K562 (cell line): Measurements from ENCODE around the gene PPOX. TPM values are rescaled to one million over a fixed set of nuclear protein-coding genes. Genes with fewer than 3 reads are reported as not detected.
A peak's percentile ranks its signal among the peaks of the same experiment; 100 is the strongest.

Experiments used
- ATAC-seq: fragments of 200-7000 bp; cut with Tn5 transposase; 3 replicates; pipeline ENCODE4 v1.9.1; 2020; ENCODE audit warnings: moderate library complexity
- BruUV-seq: library from RNA; stranded (reverse); fragments of 400-500 nt; replicated peaks from 2 replicates; lab custom pipeline; 2021; lab: Mats Ljungman, UMichigan
- CTCF ChIA-PET: fragments of 300-600 bp; formaldehyde crosslinking; extraction: SDS; loops from one replicate; lab custom pipeline; 2021; ENCODE audit warnings: low intra/inter-chr PET ratio; lab: Yijun Ruan, JAX
- POLR2A ChIA-PET: fragments of 300-600, 350-650 bp; sonication (Branson Sonifier 250); formaldehyde crosslinking; extraction: SDS; loops from one replicate; lab custom pipeline; 2021; ENCODE audit warnings: antibody characterized with exemption, inconsistent platforms; lab: Yijun Ruan, JAX
- DNase-seq, 4 experiments: peaks; one replicate each; pipeline versions ENCODE4 v3.0.0 to v3.0.0-alpha.2; 2011 to 2018; ENCODE audit warnings: low spot score in 3 of 4, mixed read lengths in 3 of 4; ENCODE audit errors: extremely low read depth in 1 of 4
- FAIRE-seq: peaks from 2 replicates; lab custom pipeline; 2011; peaks lifted over from hg19 to GRCh38; lab: Jason Lieb, UNC
- H2AFZ ChIP-seq: 2 replicates; pipeline ENCODE4 v1.6.0; 2011; ENCODE audit warnings: low read depth, low read length, control low read depth, inconsistent platforms
- H3K27ac ChIP-seq: fragments of 200-600 bp; 3 replicates; pipeline ENCODE4 v1.8.0; 2011; ENCODE audit warnings: low read depth, mild to moderate bottlenecking, control low read depth, inconsistent platforms, low read length, moderate library complexity, mixed read lengths; ENCODE audit errors: extremely low read depth
- H3K27me3 ChIP-seq, 2 experiments: fragments of 300-600 bp in 1 of 2; 2 replicates in 1 of 2; 3 replicates in 1 of 2; pipeline versions ENCODE4 v1.6.0 to v1.8.0; 2011; ENCODE audit warnings: inconsistent platforms in 2 of 2, low read length in 2 of 2, mild to moderate bottlenecking in 1 of 2, mixed read lengths in 1 of 2, moderate library complexity in 1 of 2; ENCODE audit not compliant: control insufficient read depth in 2 of 2, insufficient read depth in 2 of 2
- H3K36me3 ChIP-seq: fragments of 300-600 bp; 3 replicates; pipeline ENCODE4 v1.8.0; 2011; ENCODE audit warnings: mild to moderate bottlenecking, low read length, inconsistent platforms; ENCODE audit not compliant: control insufficient read depth, insufficient read depth
- H3K4me1 ChIP-seq, 2 experiments: fragments of 200-600 bp in 1 of 2; replicated peaks in 1 of 2; 2 replicates in 1 of 2; 3 replicates in 1 of 2; pipeline versions ENCODE4 v1.5.1 to v1.8.0; 2011; ENCODE audit warnings: inconsistent platforms in 2 of 2, low read length in 2 of 2, mild to moderate bottlenecking in 1 of 2, mixed read lengths in 1 of 2, moderate library complexity in 1 of 2; ENCODE audit not compliant: control insufficient read depth in 2 of 2, insufficient read depth in 2 of 2
- H3K4me2 ChIP-seq: 2 replicates; pipeline ENCODE4 v1.6.1; 2011; ENCODE audit warnings: low read length, control low read depth, inconsistent platforms, mixed read lengths; ENCODE audit not compliant: insufficient read depth
- H3K4me3 ChIP-seq: fragments of 200-600 bp; sonication (generic), shearing (Covaris generic); 2 replicates; pipeline ENCODE4 v1.5.1; 2016; ENCODE audit warnings: control low read depth, inconsistent platforms
- H3K79me2 ChIP-seq: fragments of 200-600 bp; 3 replicates; pipeline ENCODE4 v1.8.0; 2011; ENCODE audit warnings: low read length, inconsistent platforms; ENCODE audit not compliant: control insufficient read depth, insufficient read depth
- H3K9ac ChIP-seq, 2 experiments: 2 replicates each; pipeline versions ENCODE4 v1.6.0 to v1.6.1; 2011; ENCODE audit warnings: low read depth in 2 of 2, low read length in 2 of 2, control low read depth in 1 of 2, inconsistent platforms in 1 of 2, mild to moderate bottlenecking in 1 of 2, mixed read lengths in 1 of 2; ENCODE audit not compliant: insufficient read depth in 1 of 2
- H3K9me1 ChIP-seq: one replicate; pipeline ENCODE4 v1.6.0; 2011; ENCODE audit warnings: inconsistent platforms, mild to moderate bottlenecking, low read length, moderate library complexity; ENCODE audit not compliant: control insufficient read depth, insufficient read depth
- H3K9me3 ChIP-seq: replicated peaks from 2 replicates; pipeline ENCODE4 v1.5.1; 2011; ENCODE audit warnings: low read depth, low read length, inconsistent platforms; ENCODE audit not compliant: control insufficient read depth, insufficient read depth
- H4K20me1 ChIP-seq: replicated peaks from 2 replicates; pipeline ENCODE4 v1.6.1; 2011; ENCODE audit warnings: low read length, inconsistent platforms, mixed read lengths; ENCODE audit not compliant: control insufficient read depth, insufficient read depth
- CBFA2T3 ChIP-seq: fragments of 450-650 bp; IDR thresholded peaks from 2 replicates; pipeline ENCODE4 v1.6.1; 2017
- CREM ChIP-seq: IDR thresholded peaks from 2 replicates; pipeline ENCODE4 v1.6.1; 2014; ENCODE audit warnings: antibody characterized with exemption, low read depth
- ETV1 ChIP-seq: fragments of 450-650 bp; conservative IDR thresholded peaks from 2 replicates; pipeline ENCODE4 v1.6.1; 2016; ENCODE audit warnings: missing genetic modification characterization, control low read depth, low read depth, missing compliant biosample characterization
- FOSL1 ChIP-seq: fragments of 200-800 bp; sonication (Bioruptor generic); conservative IDR thresholded peaks from 2 replicates; pipeline ENCODE4 v1.6.1; 2016; ENCODE audit warnings: missing genetic modification characterization, missing compliant biosample characterization
- FOXM1 ChIP-seq, 2 experiments: fragments of 450-650 bp in 1 of 2; sonication (generic) in 1 of 2; formaldehyde crosslinking in 1 of 2; IDR thresholded peaks; 2 replicates each; pipeline versions ENCODE4 v1.6.1 to v1.9.0; 2017 to 2022; ENCODE audit warnings: low read depth in 2 of 2, mild to moderate bottlenecking in 2 of 2, missing genetic modification reagents in 1 of 2, moderate library complexity in 1 of 2
- FOXP4 ChIP-seq: sonication (generic); formaldehyde crosslinking; IDR thresholded peaks from 2 replicates; pipeline ENCODE4 v1.8.0; 2022; ENCODE audit warnings: mild to moderate bottlenecking, missing genetic modification reagents, borderline replicate concordance
- HNRNPL ChIP-seq: fragments of 200-400 bp; formaldehyde crosslinking; IDR thresholded peaks from 2 replicates; pipeline ENCODE4 v1.6.1; 2017; ENCODE audit warnings: low read depth, mild to moderate bottlenecking, low read length
- KDM1A ChIP-seq, 2 experiments: fragments of 450-650 bp; IDR thresholded peaks; 2 replicates each; pipeline ENCODE4 v1.6.1; 2016; ENCODE audit warnings: mild to moderate bottlenecking in 2 of 2
- NFE2 ChIP-seq: IDR thresholded peaks from 2 replicates; pipeline ENCODE4 v1.6.1; 2014; ENCODE audit warnings: antibody characterized with exemption, low read depth
- PHTF2 ChIP-seq: fragments of 250-450 bp; sonication (Bioruptor Pico); IDR thresholded peaks from 2 replicates; pipeline ENCODE4 v1.5.0; 2021; ENCODE audit warnings: mild to moderate bottlenecking
- PYGO2 ChIP-seq: fragments of 450-650 bp; IDR thresholded peaks from 2 replicates; pipeline ENCODE4 v1.6.1; 2016; ENCODE audit warnings: mild to moderate bottlenecking, missing genetic modification characterization, moderate library complexity, missing compliant biosample characterization
- RBM14 ChIP-seq: fragments of 200-400 bp; formaldehyde crosslinking; IDR thresholded peaks from 2 replicates; pipeline ENCODE4 v1.6.1; 2018; ENCODE audit warnings: low read depth, mild to moderate bottlenecking, low read length, moderate library complexity, borderline replicate concordance; ENCODE audit not compliant: insufficient read depth
- TAF1 ChIP-seq: IDR thresholded peaks from 2 replicates; pipeline ENCODE4 v1.6.1; 2011; ENCODE audit warnings: mild to moderate bottlenecking, low read length, moderate library complexity; ENCODE audit not compliant: insufficient read depth, control insufficient read depth, severe bottlenecking; ENCODE audit errors: extremely low read depth
- TSC22D4 ChIP-seq: fragments of 450-650 bp; IDR thresholded peaks from 2 replicates; pipeline ENCODE4 v1.6.1; 2016; ENCODE audit warnings: missing genetic modification characterization, missing biosample characterization, control low read depth
- ZNF146 ChIP-seq: IDR thresholded peaks from one replicate; pipeline ENCODE4 v1.6.1; 2018; ENCODE audit warnings: missing compliant biosample characterization; ENCODE audit not compliant: unreplicated experiment
- ZNF408 ChIP-seq: fragments of 250-450 bp; sonication (Bioruptor Pico); IDR thresholded peaks from 2 replicates; pipeline ENCODE4 v1.4.0; 2020; ENCODE audit warnings: low read depth, mild to moderate bottlenecking, moderate library complexity
- WGBS: fragments of 100-300 bp; shearing (Covaris generic); methylation state at CpG from one replicate; pipeline ENCODE4 v1.1.6; 2016; ENCODE audit warnings: low coverage, mixed read lengths; ENCODE audit not compliant: insufficient coverage; ENCODE audit errors: missing lambda C conversion rate; 5-methylcytosine and 5-hydroxymethylcytosine counted together
- in situ Hi-C: fragments of 300-500 bp; cut with MboI; formaldehyde crosslinking; loops from 4 replicates; pipeline ENCODE4 v1.15.0; 2018; ENCODE audit warnings: inconsistent platforms, mixed read lengths
- intact Hi-C: fragments of 100-400 bp; cut with micrococcal nuclease; formaldehyde crosslinking; loops from 2 replicates; pipeline ENCODE4 v1.14.2; 2022
- polyA plus RNA-seq, 8 experiments: library from polyadenylated mRNA; depleted of rRNA in 4 of 8; stranded (reverse) in 5 of 8; unstranded in 3 of 8; fragments of >200 nt; fragmentation: Nextera tagmentation in 2 of 8; fragmentation: Illumina TruSeq in 1 of 8; extraction: Ambion mirVana in 2 of 8; extraction: Trizol in 1 of 8; gene quantifications; 2 replicates each; pipeline versions ENCODE4 v1.2.1 to v1.2.3, GENCODE V29; 2011 to 2014; ENCODE audit warnings: inconsistent platforms in 1 of 8, missing spikeins in 1 of 8
- total RNA-seq, 7 experiments: library from RNA; depleted of rRNA in 6 of 7; stranded (reverse); fragments of >200 nt in 6 of 7; fragmentation: Illumina TruSeq in 2 of 7; extraction: Trizol in 2 of 7; gene quantifications; 2 replicates each; pipeline versions ENCODE4 v1.2.1 to v1.2.3, GENCODE V29; 2011 to 2021; ENCODE audit warnings: low replicate concordance in 1 of 7
- TF ChIP-seq, protein P1 (sequence below), 2 experiments: fragments of 150-350 bp in 1 of 2; IDR thresholded peaks; 2 replicates each; pipeline ENCODE4 v1.6.1; 2012 to 2016; ENCODE audit warnings: low read depth in 2 of 2, low read length in 2 of 2, mild to moderate bottlenecking in 1 of 2, moderate library complexity in 1 of 2

Gene PPOX
- total and polyA plus RNA-seq, 9 of the 15 experiments (the other 6 are each of a cell fraction or from before 2014, with no cell fraction given): 17.0 to 57.1 (median 38.9) TPM

GRCh38 chr1:161200421-161200991 lies 34.3 kb downstream of the PPOX start:
- H3K4me3 ChIP-seq: no peak overlapping the region
- no peaks in the 10 kb centered on the region for H3K27me3 ChIP-seq
- CTCF ChIA-PET: no interaction called here
- no TSS peak for BruUV-seq
- H3K79me2 ChIP-seq: peaks cover 27% of the 10 kb centered on the region
- POLR2A ChIA-PET: interaction anchor here (0.5 to 1.4 kb wide), 4 partner anchors 13 to 118 kb away, joined by 3 to 4 read pairs (median 4); no protein-coding TSS in a partner anchor
- no peaks in the 10 kb centered on the region for H3K9me3 ChIP-seq
- H3K9me1 ChIP-seq: no peaks in the 10 kb centered on the region
- peaks cover 59 to 68% of the 10 kb centered on the region in 2 experiments for H3K4me1 ChIP-seq
- no peaks in the 10 kb centered on the region for H4K20me1 ChIP-seq
- ATAC-seq (peak; percentile 6), FAIRE-seq (peak; percentile 11), DNase-seq (peak in 3 of 4 experiments; percentile 52 to 60 (median 55))
- intact Hi-C loops (loop anchor here (5.0 kb wide), 1 partner anchor 107 kb away; the partner anchor contains the start of gene MPZ), in situ Hi-C loops (no loop called here)
- WGBS: 10% methylated on average over 5 of the region's 5 CpGs
- peak overlapping the region; percentile 83 to 92; a peak in 3 of 4 replicates for H3K9ac ChIP-seq
- peaks cover 21% of the 10 kb centered on the region for H3K36me3 ChIP-seq
- H3K4me2 ChIP-seq: peak overlapping the region; percentile 97
- peak overlapping the region; percentile 97 for H2AFZ ChIP-seq
- peak overlapping the region; percentile 99 for H3K27ac ChIP-seq
- TF ChIP-seq PHTF2 (CRISPR knock-in tag) (no peak), FOXM1 (IDR thresholded peaks at IDR 0.05; ENCODE audit: low read depth) (no peak), FOXM1 (CRISPR knock-in tag; IDR thresholded peaks at IDR 0.05; ENCODE audit: low read depth) (no peak), TSC22D4 (no peak), TAF1 (peak; percentile 8), ZNF146 (CRISPR knock-in tag) (no peak), ZNF408 (no peak), RBM14 (no peak), NFE2 (peak; percentile 43; the same call in 1 of the 2 replicates), PYGO2 (tag) (no peak), FOXP4 (CRISPR knock-in tag) (no peak), FOSL1 (tag) (0 out of 2 replicates have a peak, but pooled peaks have one; percentile 15), CBFA2T3 (no peak), KDM1A (IDR thresholded peaks at IDR 0.05) (no peak), CREM (0 out of 2 replicates have a peak, but pooled peaks have one; percentile 7), HNRNPL (no peak), ETV1 (tag) (peak; percentile 64)
- TF ChIP-seq, protein P1, sequence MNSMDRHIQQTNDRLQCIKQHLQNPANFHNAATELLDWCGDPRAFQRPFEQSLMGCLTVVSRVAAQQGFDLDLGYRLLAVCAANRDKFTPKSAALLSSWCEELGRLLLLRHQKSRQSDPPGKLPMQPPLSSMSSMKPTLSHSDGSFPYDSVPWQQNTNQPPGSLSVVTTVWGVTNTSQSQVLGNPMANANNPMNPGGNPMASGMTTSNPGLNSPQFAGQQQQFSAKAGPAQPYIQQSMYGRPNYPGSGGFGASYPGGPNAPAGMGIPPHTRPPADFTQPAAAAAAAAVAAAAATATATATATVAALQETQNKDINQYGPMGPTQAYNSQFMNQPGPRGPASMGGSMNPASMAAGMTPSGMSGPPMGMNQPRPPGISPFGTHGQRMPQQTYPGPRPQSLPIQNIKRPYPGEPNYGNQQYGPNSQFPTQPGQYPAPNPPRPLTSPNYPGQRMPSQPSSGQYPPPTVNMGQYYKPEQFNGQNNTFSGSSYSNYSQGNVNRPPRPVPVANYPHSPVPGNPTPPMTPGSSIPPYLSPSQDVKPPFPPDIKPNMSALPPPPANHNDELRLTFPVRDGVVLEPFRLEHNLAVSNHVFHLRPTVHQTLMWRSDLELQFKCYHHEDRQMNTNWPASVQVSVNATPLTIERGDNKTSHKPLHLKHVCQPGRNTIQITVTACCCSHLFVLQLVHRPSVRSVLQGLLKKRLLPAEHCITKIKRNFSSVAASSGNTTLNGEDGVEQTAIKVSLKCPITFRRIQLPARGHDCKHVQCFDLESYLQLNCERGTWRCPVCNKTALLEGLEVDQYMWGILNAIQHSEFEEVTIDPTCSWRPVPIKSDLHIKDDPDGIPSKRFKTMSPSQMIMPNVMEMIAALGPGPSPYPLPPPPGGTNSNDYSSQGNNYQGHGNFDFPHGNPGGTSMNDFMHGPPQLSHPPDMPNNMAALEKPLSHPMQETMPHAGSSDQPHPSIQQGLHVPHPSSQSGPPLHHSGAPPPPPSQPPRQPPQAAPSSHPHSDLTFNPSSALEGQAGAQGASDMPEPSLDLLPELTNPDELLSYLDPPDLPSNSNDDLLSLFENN (IDR thresholded peaks at IDR 0.05; ENCODE audit: low read depth in 2 of 2, low read length in 2 of 2): 0 out of 4 replicates have a peak, but pooled peaks of 1 of the 2 experiments have one; percentile 7
